ENCODE data around the gene DMRT2.

Gene DMRT2

DNA sequence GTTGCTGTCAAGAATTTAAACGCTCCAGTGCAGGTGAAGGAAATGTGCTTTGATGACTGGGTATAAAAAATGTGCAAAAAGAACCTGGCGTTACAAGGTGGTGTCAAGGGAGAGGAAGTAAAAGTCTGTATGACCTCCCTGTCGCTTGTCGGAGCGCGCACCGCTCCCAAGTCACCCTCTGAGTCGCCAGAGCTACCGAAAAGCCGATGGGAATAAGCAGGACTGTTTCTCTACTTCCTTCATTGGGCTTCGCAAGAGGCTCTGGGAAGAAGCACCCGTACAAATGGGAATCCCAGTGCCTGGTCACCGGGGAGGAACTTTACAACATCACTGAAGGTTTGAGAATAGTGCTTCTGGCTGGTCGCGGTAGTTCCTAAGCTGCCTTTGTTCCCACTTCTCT lies 1.3 kb upstream of the DMRT2 start:
- H3K4me3 ChIP-seq (ENCODE audit: low read depth, low read length) = no peak overlapping the region
- TF ChIP-seq, protein P1, sequence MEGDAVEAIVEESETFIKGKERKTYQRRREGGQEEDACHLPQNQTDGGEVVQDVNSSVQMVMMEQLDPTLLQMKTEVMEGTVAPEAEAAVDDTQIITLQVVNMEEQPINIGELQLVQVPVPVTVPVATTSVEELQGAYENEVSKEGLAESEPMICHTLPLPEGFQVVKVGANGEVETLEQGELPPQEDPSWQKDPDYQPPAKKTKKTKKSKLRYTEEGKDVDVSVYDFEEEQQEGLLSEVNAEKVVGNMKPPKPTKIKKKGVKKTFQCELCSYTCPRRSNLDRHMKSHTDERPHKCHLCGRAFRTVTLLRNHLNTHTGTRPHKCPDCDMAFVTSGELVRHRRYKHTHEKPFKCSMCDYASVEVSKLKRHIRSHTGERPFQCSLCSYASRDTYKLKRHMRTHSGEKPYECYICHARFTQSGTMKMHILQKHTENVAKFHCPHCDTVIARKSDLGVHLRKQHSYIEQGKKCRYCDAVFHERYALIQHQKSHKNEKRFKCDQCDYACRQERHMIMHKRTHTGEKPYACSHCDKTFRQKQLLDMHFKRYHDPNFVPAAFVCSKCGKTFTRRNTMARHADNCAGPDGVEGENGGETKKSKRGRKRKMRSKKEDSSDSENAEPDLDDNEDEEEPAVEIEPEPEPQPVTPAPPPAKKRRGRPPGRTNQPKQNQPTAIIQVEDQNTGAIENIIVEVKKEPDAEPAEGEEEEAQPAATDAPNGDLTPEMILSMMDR (IDR thresholded peaks at IDR 0.05) = no peak
- no peaks in the 10 kb centered on the region for H3K4me1 ChIP-seq
- H3K36me3 ChIP-seq (ENCODE audit: control insufficient read depth, insufficient read depth, low read length) = no peaks in the 10 kb centered on the region
- H3K4me2 ChIP-seq (ENCODE audit: low read length) = no peak overlapping the region
- H2AFZ ChIP-seq = peak overlapping the region; percentile 72
- no peaks in the 10 kb centered on the region for H3K27me3 ChIP-seq (ENCODE audit: control insufficient read depth, insufficient read depth, low read length)
- H3K9ac ChIP-seq = no peak overlapping the region
- peak overlapping the region; percentile 96 for H3K27ac ChIP-seq
- H3K79me2 ChIP-seq = peaks cover 12% of the 10 kb centered on the region
- no peaks in the 10 kb centered on the region for H3K9me3 ChIP-seq (ENCODE audit: control insufficient read depth, low read length)

DNA sequence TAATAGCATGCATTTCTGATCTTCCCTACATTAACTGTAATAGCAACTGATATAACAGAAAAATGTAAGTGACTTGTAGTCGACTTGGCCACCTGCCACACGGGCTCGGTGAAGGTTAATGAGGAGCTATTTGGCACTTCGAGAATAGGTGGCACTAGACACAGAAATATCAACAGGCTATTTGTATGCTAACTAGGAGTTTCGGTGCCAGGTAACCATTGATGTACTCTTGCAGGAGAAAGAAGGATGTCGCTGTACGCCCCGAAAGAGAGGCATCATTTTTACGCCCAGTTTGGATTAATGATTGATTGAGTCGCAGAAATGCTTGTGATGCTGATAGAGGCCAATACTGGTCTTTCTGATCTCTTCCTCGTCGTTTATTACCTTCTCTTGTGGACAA lies 516 bp upstream of the DMRT2 start:
- H3K4me2 ChIP-seq (ENCODE audit: low read length) = peak overlapping the region; percentile 67
- no peaks in the 10 kb centered on the region for H3K4me1 ChIP-seq
- no peaks in the 10 kb centered on the region for H3K27me3 ChIP-seq (ENCODE audit: control insufficient read depth, insufficient read depth, low read length)
- peaks cover 12% of the 10 kb centered on the region for H3K79me2 ChIP-seq
- TF ChIP-seq, protein P1 (IDR thresholded peaks at IDR 0.05) = no peak
- H3K9ac ChIP-seq = no peak overlapping the region
- H3K36me3 ChIP-seq (ENCODE audit: control insufficient read depth, insufficient read depth, low read length) = no peaks in the 10 kb centered on the region
- peak overlapping the region; percentile 96 for H3K27ac ChIP-seq
- peak overlapping the region; percentile 92 for H3K4me3 ChIP-seq (ENCODE audit: low read depth, low read length)
- no peak overlapping the region for H2AFZ ChIP-seq
- no peaks in the 10 kb centered on the region for H3K9me3 ChIP-seq (ENCODE audit: control insufficient read depth, low read length)

DNA sequence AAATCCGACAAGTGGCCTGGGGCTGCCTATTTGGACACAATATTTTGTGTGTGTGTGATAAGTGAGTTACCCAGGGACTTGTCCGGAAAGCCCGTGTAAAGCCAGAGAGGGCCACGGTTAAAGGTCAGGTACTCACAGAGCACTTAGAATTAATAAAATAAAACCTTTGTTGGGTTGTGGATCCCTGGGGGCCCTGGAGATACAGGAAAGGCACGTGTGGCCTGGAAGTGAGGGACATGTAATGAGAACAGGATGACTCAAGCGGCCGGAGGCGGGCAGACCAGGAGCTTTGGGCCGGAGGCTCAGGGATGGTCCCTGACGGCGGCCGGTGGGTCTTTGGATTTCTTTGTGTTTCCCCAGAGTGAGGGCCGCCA lies 1.0 kb downstream of the DMRT2 start:
- Histone ChIP-seq H3K79me2 (peaks cover 12% of the 10 kb centered on the region), H3K27me3 (ENCODE audit: control insufficient read depth, insufficient read depth, low read length) (no peaks in the 10 kb centered on the region), H3K4me3 (ENCODE audit: low read depth, low read length) (peak overlapping the region; percentile 92), H3K27ac (peak overlapping the region; percentile 96), H3K9ac (peak overlapping the region; percentile 80), H3K9me3 (ENCODE audit: control insufficient read depth, low read length) (no peaks in the 10 kb centered on the region), H2AFZ (no peak overlapping the region), H3K4me2 (ENCODE audit: low read length) (peak overlapping the region; percentile 67), H3K4me1 (no peaks in the 10 kb centered on the region), H3K36me3 (ENCODE audit: control insufficient read depth, insufficient read depth, low read length) (no peaks in the 10 kb centered on the region)
- TF ChIP-seq, protein P1 (IDR thresholded peaks at IDR 0.05) = no peak

DNA sequence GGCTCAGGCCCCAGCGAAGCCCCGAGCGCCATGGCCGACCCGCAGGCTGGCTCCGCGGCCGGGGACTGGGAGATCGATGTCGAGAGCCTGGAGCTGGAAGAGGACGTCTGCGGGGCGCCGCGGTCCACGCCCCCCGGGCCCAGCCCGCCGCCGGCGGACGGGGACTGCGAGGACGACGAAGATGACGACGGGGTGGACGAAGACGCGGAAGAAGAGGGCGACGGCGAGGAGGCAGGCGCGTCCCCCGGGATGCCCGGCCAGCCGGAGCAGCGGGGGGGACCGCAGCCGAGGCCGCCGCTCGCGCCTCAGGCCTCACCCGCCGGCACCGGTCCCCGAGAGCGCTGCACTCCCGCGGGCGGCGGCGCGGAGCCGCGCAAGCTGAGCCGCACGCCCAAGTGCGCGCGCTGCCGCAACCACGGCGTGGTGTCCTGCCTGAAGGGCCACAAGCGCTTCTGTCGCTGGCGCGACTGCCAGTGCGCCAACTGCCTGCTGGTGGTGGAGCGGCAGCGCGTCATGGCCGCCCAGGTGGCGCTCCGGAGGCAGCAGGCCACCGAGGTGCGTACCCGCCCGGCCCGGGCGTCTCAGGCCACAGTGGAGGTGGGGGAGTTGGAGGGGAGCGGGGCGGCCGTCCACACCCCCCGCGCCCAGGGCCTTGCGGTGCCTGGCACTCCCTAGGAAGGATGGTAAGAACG lies 1.6 kb downstream of the DMRT2 start:
- no peak overlapping the region for H2AFZ ChIP-seq
- TF ChIP-seq, protein P1 (IDR thresholded peaks at IDR 0.05) = no peak
- no peaks in the 10 kb centered on the region for H3K4me1 ChIP-seq
- H3K79me2 ChIP-seq = peaks cover 12% of the 10 kb centered on the region
- H3K27ac ChIP-seq = peak overlapping the region; percentile 96
- H3K4me3 ChIP-seq (ENCODE audit: low read depth, low read length) = peak overlapping the region; percentile 92
- no peaks in the 10 kb centered on the region for H3K27me3 ChIP-seq (ENCODE audit: control insufficient read depth, insufficient read depth, low read length)
- H3K4me2 ChIP-seq (ENCODE audit: low read length) = peak overlapping the region; percentile 67
- H3K9me3 ChIP-seq (ENCODE audit: control insufficient read depth, low read length) = no peaks in the 10 kb centered on the region
- H3K36me3 ChIP-seq (ENCODE audit: control insufficient read depth, insufficient read depth, low read length) = no peaks in the 10 kb centered on the region
- peak overlapping the region; percentile 80 for H3K9ac ChIP-seq

All from parathyroid adenoma (tissue), 2 donors.